Progenitor cell of endocrine pancreas (in vitro differentiated cells): ENCODE measurements around the gene CENPU. TPM values are rescaled to one million over a fixed set of nuclear protein-coding genes. Genes with fewer than 3 reads are reported as not detected.

ENCODE experiments used
- DNase-seq: peaks from one replicate; pipeline ENCODE4 v3.0.0; 2021; ENCODE audit warnings: low spot score; ENCODE audit not compliant: unreplicated experiment
- H3K27ac Mint-ChIP-seq: 2 replicates; pipeline ENCODE4 v1.8.0; 2021; ENCODE audit warnings: mild to moderate bottlenecking, moderate library complexity, mixed read lengths
- H3K27me3 Mint-ChIP-seq: 2 replicates; pipeline ENCODE4 v1.8.0; 2021; ENCODE audit warnings: mixed read lengths
- H3K36me3 Mint-ChIP-seq: 2 replicates; pipeline ENCODE4 v1.8.0; 2022; ENCODE audit warnings: mixed read lengths; ENCODE audit not compliant: insufficient read depth
- H3K4me1 Mint-ChIP-seq: 2 replicates; pipeline ENCODE4 v1.8.0; 2021; ENCODE audit warnings: low read depth, mixed read lengths
- H3K4me3 Mint-ChIP-seq: 2 replicates; pipeline ENCODE4 v1.8.0; 2021; ENCODE audit warnings: low read depth, mild to moderate bottlenecking, moderate library complexity, mixed read lengths
- H3K9me3 Mint-ChIP-seq: 2 replicates; pipeline ENCODE4 v1.8.0; 2021; ENCODE audit warnings: low read depth, mixed read lengths
- CTCF ChIP-seq: fragments of 200-600 bp; sonication (generic); IDR thresholded peaks from one replicate; pipeline ENCODE4 v1.5.0; 2021; ENCODE audit warnings: antibody characterized with exemption, mild to moderate bottlenecking; ENCODE audit not compliant: unreplicated experiment
- total RNA-seq: library from RNA; stranded (reverse); gene quantifications from 2 replicates; pipeline ENCODE4 v1.2.1, GENCODE V29; 2021

CENPU gene
- total RNA-seq, 1 donor from 2014 or later: 39.2 TPM

- Mint-ChIP-seq H3K4me3 (no peak overlapping the region), H3K4me1 (no peaks in the 10 kb centered on the region), H3K36me3 (peaks cover 13% of the 10 kb centered on the region), H3K27ac (no peak overlapping the region), H3K9me3 (peaks cover 3% of the 10 kb centered on the region), H3K27me3 (no peaks in the 10 kb centered on the region)
- DNase-seq: no peak
- no peak for TF ChIP-seq CTCF
Observed at GRCh38 chr4:184675821-184676492, 57.9 kb downstream of the CENPU start.

- Mint-ChIP-seq H3K4me3 (no peak overlapping the region), H3K36me3 (peaks cover 10% of the 10 kb centered on the region), H3K4me1 (no peaks in the 10 kb centered on the region), H3K27ac (no peak overlapping the region), H3K27me3 (no peaks in the 10 kb centered on the region), H3K9me3 (peaks cover 3% of the 10 kb centered on the region)
- no peak for DNase-seq
- no peak for TF ChIP-seq CTCF
Observed at GRCh38 chr4:184675018-184675417, 58.9 kb downstream of the CENPU start.

- no peaks in the 10 kb centered on the region for H3K9me3 Mint-ChIP-seq
- DNase-seq: no peak
- H3K4me1 Mint-ChIP-seq: no peaks in the 10 kb centered on the region
- peaks cover 7% of the 10 kb centered on the region for H3K36me3 Mint-ChIP-seq
- no peak for TF ChIP-seq CTCF
- H3K27me3 Mint-ChIP-seq: no peaks in the 10 kb centered on the region
- no peak overlapping the region for H3K4me3 Mint-ChIP-seq
- no peak overlapping the region for H3K27ac Mint-ChIP-seq
Observed at GRCh38 chr4:184674011-184674410, 59.9 kb downstream of the CENPU start.

- Mint-ChIP-seq H3K9me3 (no peaks in the 10 kb centered on the region), H3K27ac (no peak overlapping the region), H3K4me3 (no peak overlapping the region), H3K4me1 (no peaks in the 10 kb centered on the region), H3K27me3 (no peaks in the 10 kb centered on the region), H3K36me3 (peaks cover 13% of the 10 kb centered on the region)
- no peak for DNase-seq
- TF ChIP-seq CTCF: no peak
Observed at GRCh38 chr4:184672741-184673140, 61.2 kb downstream of the CENPU start.

- Mint-ChIP-seq H3K27ac (no peak overlapping the region), H3K4me3 (no peak overlapping the region), H3K9me3 (no peaks in the 10 kb centered on the region), H3K27me3 (no peaks in the 10 kb centered on the region), H3K4me1 (no peaks in the 10 kb centered on the region), H3K36me3 (peaks cover 13% of the 10 kb centered on the region)
- no peak for DNase-seq
- TF ChIP-seq CTCF: no peak
Observed at GRCh38 chr4:184671101-184671500, 62.8 kb downstream of the CENPU start.
